ENCODE results near the gene ABL1.
A peak's percentile ranks its signal among the peaks of the same experiment; 100 is the strongest.
"Not testable (repeated sequence)": the region's sequence is repeated elsewhere in the genome, so short reads cannot be mapped to it uniquely, and the experiment has no call there.

Gene ABL1
- total RNA-seq = 49.4 to 58.1 (median 53.8) reads per million in 4 donors

DNA sequence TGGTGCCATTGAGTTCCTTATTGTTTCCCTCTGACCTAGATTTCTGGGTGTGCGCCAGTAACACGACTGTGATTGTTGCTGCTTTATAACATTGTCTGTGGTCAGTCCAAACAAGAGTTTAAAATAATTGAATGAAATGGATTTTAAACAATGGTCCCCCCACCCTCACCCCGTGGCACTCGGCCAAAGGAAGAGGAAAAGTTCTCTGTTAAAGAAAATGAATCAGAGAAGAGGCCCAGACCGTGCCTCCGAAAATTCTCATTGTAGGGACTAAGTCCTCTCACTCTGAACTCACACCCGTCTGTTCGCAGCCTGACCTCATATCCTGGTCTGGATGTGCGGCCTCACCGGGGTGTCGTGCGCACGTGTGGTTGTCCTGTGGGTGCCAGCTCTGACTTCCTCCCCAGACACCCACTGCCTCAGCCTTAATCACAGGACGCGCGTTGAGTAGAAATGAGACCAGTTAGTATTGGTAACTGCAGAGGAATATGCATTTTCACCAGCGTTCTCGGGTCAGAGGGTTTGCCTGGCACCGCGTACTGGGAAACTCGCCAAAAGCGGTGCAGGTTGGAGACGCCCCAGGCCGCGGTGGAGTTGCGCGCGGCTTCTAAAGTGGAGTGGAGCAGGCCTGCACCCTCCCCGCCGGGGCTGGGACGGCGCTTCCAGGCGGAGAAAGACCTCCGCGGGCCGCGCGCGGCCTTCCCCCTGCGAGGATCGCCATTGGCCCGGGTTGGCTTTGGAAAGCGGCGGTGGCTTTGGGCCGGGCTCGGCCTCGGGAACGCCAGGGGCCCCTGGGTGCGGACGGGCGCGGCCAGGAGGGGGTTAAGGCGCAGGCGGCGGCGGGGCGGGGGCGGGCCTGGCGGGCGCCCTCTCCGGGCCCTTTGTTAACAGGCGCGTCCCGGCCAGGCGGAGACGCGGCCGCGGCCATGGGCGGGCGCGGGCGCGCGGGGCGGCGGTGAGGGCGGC, at the start of gene ABL1:
Gene ABL1, plus strand, starts transcription at position 884 of the 966 bp plus-strand sequence. CDS start 193 bp downstream, outside the sequence.
- DNase-seq = peak; percentile 12 to 81 (median 37)

DNA sequence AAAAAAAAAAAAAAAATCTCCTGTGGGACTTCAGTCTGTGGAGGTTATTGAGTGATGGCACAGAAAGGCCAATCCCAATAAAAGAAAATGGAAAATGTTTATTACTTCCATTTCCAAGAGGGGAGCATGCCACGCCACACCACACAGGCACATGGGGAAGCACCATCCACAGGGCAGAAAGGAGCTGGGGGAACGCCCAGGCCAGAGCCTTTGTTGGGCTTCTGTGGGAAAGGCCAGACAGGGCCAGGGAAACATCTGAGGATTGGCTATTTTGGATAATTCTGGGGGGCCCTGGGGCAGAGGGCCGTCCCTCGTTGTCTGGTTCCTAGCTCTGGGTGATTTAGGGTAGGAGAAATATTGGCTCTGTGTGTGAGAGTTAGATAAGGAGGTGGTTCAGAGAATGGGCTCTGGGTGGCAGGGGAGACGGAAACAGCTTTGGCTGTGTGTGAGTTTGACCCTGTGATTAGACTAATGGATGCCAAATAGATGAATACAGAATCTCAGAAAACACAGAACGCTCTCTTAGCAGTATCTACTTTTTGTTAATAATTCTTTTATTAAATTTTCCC, 49.0 kb upstream of the ABL1 start:
- no peak for DNase-seq

DNA sequence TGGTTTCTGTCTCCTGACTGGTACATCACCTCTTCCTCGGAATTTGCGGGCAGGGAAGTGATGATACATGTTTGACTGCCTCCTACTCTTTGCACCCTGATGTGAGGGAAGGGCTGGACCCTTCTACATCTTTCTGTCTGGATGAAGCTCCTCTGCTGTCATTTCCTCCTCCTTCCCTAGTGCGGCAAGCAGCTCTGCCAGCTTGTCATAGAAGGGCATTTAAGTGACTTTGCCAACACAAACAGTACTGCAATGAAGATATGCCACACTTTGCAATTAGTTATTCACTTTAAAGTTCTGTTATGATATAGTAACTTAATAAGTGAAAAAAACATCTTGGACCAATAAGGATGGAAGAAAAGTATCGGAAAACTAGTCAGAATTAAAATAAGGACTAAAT, 48.5 kb upstream of the ABL1 start:
- DNase-seq = no peak

DNA sequence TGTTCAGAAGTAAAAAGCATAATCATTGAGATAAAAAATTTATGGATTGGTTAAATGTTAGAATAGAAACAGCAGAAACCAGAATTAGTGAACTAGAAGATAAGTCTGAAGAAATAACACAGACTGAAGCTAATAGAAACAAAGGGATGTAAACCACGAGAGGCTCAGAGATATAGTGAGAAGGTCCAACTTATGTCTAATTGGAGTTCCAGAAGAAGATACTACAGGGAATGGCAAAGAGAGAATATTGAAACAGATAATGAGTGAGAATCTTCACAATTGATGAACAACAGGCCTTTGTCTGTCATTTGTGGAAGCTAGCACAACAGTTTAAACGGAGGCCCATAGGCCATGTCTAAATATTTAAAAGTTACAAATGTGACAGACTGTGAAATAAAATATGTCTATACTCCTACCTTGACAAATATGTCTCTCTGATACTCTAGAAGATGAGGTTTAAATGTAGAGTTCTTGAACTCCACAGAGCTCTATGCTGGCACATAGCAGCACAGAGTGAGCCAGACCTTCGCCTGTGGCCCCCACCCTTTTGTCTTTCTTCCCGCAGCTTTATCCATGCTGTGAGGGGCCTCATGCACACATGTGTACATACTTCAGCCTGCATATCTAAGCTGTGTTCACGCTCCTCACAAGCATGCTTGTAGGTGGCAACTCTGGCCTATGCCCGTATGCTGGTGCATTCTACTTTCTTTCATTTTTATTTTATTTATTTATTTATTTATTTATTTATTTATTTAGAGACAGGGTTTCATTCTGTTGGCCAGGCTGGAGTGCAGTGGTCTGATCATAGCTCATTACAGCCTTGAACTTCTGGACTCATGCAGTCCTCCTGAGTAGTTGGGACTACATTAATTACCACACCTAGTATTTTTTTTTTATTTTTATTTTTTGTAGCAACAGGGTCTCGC, 45.0 kb upstream of the ABL1 start:
- DNase-seq = no peak

DNA sequence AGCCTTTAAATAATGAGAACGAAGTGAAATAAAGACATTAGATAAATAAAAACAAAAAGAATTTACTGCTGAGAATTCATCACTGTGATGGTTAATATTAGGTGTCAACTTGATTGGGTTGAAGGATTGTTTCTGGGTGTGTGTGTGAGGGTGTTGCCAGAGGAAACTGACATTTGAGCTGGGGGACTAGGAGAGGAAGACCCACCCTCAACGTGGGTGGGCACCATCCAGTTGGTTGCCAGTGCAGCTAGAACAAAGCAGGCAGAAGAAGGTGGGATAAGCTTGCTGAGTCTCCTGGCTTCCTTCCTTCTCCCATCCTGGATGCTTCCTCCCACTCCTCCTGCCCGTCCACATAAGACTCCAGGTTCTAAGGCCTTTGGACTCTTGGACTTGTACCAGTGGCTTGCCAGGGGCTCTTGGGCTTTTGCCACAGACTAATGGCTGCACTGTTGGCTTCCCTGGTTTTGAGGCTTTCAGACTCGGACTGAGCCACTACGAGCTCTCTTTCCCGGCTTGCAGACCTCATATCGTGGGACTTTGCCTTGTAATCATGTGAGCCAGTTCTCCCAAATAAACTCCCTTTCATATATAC, 43.7 kb upstream of the ABL1 start:
- DNase-seq = no peak

DNA sequence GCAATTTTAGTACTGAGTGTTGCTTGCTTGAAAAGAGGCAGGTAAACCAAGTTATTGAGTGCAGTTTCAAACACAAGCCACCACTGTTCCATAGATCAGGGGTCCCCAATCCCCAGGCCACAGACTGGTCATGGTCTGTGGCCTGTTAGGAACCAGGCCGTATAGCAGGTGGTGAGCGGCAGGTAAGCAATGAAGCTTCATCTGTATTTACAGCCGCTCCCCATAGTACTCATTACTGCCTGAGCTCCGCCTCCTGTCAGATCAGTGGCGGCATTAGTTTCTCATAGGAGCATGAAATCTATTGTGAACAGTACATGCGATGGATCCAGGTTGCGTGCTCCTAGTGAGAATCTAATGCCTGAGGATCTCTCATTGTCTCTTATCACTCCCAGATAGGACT, 41.5 kb upstream of the ABL1 start:
- no peak for DNase-seq

DNA sequence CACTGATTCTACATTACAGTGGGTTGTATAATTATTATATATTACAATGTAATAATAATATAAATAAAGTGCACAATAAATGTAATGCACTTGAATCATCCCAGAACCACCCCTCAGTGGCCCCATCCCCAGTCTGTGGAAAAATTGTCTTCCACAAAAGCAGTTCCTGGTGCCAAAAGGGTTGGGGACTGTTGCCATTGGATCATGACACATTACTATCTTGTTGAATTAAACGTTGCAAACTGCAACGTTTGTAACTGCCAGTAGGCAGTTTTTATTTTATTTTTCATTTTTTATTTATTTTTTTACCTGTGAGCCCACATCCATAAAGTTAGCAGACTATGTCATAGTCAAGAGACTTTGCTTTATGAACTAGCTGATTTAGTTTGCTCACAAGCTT, 41.0 kb upstream of the ABL1 start:
- not testable (repeated sequence) for DNase-seq

DNA sequence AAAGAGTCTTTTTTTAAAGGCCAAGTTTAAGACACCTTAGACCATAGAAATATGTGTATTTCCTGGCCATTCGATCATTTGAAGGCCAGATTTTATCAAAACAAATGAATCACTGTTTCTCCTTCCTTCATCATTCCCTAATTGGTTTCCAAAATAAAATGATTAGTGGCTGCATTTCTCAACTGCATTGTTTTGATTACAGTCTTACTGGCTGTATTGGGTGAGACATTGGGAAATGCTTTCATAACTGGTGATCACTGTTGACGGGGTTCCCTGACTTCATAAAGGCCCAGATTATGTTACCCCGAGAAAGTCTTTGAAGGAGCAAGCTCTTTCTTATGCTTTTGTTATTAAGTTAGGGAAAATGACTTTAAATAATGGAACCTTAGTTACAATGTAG, 40.6 kb upstream of the ABL1 start:
- DNase-seq = not testable (repeated sequence)

DNA sequence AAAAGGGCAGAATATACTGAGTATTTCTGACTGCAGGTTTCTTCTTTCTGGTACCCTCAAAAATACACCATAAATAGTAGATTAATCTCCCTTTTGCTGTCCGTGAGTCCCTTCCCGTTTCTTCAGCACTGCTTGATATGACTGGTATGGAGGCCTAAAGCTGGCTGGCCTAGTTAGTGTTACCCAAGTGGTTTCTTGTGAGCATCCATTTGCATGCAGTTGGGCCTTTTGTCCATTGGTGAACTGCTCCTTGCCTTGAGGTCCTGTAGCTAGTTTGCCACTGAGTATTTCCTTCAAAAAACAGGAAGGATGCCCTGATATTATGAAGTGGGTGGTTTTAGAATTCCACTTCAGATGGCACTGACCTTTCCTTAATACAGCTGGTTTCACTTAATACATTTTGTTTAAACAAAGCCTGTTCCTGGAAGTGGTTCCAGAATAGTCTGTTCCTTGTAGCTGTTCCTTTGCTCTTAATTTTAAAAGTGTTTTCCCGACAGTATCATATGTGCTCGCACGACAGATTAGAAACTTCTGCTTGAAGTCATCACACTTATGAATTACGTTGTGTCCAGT, 40.0 kb upstream of the ABL1 start:
- no peak for DNase-seq

DNA sequence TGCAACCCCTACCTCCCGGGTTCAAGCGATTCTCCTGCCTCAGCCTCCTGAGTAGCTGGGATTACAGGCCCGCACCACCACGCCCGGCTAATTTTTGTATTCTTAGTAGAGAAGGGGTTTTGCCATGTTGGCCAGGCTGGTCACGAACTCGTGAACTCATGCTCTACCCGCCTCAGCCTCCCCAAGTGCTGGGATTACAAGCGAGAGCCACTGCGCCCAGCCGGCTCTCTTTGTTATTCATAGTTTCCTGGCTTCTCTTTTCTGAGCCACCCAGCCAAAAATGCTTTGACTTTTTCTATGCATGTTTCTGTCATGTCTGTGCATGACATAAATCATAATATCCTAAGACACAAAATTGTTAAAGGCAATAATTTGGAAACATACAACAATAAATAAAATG, 31.9 kb upstream of the ABL1 start:
- DNase-seq = not testable (repeated sequence)

DNA sequence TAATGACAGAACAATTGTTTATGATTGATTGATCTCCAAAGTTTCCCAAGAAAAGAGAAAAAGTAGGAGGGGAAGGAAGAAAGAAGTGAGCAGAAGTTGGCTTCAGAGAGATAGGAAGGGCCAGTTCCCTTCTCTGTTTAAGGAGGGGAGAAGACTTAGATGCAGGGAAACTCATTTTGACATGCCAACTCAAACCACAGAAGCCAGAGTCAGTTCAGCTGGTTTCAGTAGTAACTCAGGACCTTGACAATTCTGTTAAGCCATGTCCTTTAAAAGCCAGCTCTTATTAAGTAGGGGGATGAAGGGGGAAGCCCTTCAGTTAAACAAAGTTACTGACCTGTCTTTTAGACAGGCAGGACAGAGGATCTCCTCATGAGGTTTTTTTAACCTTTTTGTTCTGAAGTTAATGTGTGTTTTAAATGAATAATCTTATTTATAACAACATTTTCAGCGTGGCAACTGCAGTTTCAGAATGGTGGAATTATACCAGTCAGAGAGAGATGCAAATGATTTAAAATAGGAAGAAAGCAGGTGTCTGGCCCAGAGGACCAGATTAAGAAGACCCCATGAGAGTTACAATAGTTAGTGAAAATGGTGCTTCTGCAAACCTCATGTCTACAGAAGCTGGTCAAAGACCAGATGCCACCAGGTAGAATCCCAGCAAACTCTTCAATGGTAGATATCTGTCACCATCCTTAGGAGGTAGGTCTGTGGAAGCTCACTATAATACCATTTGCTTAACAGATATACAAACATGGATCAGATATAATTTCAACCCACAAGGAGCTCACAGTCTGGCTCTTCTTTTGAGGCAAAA, 29.3 kb upstream of the ABL1 start:
- no peak for DNase-seq

DNA sequence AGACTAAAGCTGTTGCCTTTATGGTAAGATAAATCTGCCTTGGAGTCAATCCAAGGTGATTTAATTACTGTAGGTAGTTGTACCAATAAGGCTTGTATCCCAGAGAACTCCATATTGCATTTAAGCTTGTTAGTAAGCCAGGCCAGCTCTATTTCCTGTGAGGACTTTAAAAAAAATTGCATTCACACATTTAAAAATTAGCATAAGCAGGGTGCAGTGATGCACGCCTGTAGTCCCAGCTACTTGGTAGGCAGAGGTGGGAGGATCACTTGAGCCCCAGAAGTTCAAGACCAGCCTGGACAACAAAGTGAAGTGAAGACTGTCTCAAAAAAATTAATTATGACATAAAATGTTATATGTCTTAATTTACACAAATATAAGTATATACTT, 28.7 kb upstream of the ABL1 start:
- no peak for DNase-seq

DNA sequence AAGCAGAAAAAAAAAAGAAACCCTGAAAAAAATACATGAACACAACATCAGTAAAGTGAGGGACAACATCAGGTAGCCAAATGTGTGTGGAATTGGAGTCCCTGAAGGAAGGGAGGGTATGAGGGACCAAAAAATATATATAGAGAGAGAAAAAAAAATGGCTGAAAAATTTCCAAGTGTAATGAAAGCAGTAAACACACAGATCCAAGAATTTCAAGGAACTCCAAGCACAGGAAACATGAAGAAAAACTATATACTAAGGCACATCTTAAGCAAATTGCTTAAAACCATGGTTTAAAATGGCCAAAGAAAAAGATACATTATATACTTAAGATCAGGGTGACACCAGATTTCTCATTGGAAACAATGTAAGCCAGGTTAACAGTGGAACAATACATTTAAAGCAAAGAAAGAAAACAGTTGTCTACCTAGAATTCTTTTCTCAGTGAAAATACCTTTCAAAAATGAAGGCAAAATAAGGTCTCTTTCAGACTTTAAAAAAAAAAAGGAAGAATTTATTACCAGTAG, 24.4 kb upstream of the ABL1 start:
- DNase-seq = no peak

DNA sequence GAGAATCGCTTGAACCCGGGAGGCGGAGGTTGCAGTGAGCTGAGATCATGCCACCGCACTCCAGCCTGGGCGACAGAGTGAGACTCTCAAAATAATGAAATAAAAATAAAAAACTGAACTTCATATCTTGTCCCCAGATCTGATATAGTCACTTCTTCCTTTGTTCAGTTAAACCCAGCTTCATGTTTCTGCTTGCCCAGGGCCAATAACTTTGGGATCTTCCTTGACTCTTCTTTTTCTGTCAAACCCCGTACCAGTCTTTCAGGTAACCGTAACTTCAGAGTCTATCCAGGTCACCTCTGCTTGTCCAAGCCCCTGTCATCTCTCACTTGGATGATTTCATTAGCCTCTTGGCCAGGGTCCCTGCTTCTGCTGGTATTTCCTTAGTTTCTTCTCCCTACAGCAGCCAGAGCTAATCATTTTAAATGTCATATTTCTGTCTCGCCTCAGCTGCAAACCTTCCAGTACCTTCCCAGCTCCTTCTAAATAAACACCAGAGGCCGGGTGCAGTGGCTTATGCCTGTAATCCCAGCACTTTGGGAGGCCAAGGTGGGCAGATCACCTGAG, 19.7 kb upstream of the ABL1 start:
- no peak for DNase-seq

DNA sequence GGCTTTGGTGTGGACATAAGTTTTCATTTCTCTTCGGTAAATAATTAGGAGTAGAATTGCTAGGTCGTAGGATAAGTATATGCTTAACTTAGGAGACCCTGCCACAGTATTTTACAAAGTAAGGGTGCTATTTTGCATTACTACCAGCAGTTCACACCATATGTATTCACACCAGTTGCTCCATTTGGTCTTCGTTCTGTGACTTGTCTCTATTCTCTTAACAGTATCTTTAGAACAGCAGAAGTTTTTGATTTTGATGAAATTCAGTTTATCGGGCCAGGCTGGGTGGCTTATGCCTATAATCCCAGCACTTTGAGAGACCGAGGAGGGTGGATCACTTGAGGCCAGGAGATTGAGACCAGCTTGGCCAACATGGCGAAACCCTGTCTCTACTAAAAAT, 17.1 kb upstream of the ABL1 start:
- no peak for DNase-seq

DNA sequence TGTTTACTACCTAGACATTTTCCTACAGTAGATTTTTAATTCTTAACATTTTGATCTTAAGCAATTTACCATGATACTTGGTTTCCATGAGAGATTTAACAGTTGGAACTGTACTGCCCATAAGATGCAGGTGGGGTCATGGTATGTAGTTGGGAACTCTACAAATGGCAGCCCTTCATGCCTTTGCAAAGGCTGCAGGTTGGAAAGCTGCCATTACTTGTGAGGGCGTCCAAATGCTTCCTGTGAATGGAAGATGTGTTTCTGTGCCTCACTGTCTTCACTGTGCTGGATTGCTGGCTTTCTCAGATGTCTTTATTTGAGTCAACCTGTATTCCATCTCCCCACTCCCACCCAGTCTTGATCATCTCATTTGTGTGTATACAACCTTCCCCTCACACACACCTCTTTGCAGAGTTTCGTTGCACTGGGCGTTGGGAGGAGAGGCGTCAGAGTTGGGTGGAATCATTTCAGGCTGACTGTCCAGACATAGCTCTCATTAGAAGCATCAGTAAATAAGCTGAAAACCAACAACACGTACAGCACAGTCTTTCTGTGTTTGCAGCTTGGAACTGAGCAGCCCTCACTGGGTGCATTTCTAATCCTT, 14.8 kb upstream of the ABL1 start:
- DNase-seq = no peak

DNA sequence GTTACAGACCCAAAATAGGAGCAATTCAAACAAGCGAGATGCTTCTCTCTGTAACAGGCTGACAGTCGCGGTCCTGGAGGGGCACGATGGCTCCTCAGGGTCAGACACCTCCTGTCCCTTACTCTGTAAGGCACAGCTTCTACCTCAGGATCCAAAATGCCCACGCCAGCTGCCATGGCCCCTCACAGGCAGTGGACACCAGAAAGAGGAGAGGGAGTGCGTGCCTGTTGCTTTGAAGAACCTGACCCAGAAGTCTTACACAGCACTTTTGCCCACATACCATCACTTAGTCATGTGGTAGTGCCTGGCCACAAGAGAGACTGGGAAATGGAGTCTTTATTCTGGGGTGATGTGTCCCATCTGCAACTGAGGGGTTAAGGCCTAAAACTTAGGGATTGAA, 11.6 kb upstream of the ABL1 start:
- DNase-seq = no peak

DNA sequence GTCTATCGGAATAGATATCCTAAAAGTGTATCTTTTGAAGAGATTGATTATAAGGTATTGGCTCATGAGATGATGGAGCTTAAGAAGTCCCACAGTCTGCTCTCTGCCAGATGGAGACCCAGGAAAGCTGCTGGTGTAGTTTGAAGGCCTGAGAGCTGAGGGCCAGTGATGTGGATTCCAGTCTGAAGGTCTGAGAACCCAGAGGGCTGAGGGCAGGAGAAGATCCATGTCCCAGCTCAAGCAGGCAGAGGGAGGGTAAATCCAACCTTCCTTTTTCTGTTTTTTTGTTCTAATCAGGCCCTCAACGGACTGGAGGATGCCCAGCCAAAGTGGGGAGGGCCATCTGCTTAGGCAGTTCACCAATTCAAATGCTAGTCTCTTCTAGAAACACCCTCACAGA, 11.0 kb upstream of the ABL1 start:
- no peak for DNase-seq

DNA sequence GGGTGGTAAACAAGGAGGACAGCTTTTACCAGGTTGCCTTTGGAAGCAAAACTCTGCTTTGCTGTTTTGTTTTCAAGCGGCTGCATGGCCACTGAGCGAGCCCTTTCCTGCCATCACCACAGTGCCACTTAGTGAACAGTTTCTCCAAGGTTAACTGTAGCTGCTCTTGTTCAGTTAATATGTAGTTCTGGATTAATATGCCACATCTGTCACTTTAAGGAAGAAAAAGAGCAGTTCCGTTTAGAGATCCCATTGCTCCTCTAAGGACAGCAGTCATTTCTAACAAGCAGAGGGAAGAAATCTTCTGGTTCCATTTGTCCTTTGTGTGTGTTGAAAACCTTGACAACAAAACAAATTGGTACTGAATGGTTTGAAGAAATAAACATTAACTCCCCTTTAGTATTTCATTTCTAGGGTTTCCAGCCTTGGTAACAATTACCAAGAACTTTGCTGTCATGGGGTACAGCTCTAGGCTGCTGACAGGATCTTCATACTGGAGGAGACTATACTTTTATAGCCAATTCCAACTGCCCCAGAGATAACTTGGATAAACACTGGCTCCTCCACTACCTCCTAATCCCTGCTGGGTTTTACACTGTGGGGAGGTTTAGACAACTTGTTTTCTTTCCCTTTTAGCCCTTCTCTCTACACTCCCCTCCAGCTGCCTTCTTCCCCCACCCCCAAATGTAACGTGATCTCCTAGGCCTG, 10.3 kb upstream of the ABL1 start:
- no peak for DNase-seq

DNA sequence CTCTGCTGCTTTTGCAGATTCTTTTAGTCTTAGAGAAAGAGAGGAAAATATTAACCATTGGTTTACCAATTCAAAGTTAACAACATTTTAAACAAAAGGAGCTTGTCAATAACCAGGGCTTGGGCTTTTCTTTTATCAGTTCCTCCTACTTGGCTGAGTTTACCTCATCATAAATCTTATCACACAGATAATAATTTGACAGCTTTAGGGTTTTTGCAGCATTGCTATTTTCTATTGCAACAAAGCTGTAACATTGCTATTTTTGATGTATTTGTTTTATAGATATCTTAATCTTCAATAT, 9.8 kb upstream of the ABL1 start:
- no peak for DNase-seq
